IPS DF 6.9 (cell line): ENCODE data around the gene ZNF470.

Experiments used
- DNase-seq: peaks from one replicate; pipeline ENCODE4 v3.0.0-alpha.2; 2013; ENCODE audit warnings: low read depth, low spot score
- H3K27ac ChIP-seq: one replicate; pipeline ENCODE4 v1.5.1; 2013; ENCODE audit warnings: low read length, control low read depth
- H3K27me3 ChIP-seq: 2 replicates; pipeline ENCODE4 v1.6.1; 2013; ENCODE audit warnings: mild to moderate bottlenecking, low read length; ENCODE audit not compliant: control insufficient read depth, insufficient read depth
- H3K36me3 ChIP-seq: 2 replicates; pipeline ENCODE4 v1.6.1; 2013; ENCODE audit warnings: low read length; ENCODE audit not compliant: control insufficient read depth, insufficient read depth
- H3K4me1 ChIP-seq: 2 replicates; pipeline ENCODE4 v1.6.1; 2013; ENCODE audit warnings: low read length; ENCODE audit not compliant: control insufficient read depth, insufficient read depth
- H3K4me3 ChIP-seq: 2 replicates; pipeline ENCODE4 v1.5.1; 2013; ENCODE audit warnings: mild to moderate bottlenecking, low read length
- H3K9me3 ChIP-seq: 2 replicates; pipeline ENCODE4 v1.6.1; 2013; ENCODE audit warnings: low read length, inconsistent platforms; ENCODE audit not compliant: control insufficient read depth, insufficient read depth
- WGBS: extraction: QIAGEN DNeasy Blood & Tissue Kit; methylation state at CpG from one replicate; pipeline ENCODE4 v1.1.7; 2013; ENCODE audit warnings: mixed read lengths, missing lambda C conversion rate; ENCODE audit not compliant: insufficient read length, insufficient coverage; 5-methylcytosine and 5-hydroxymethylcytosine counted together

ZNF470 gene

GRCh38 chr19:56572589-56572988 is 5.3 kb downstream of the ZNF470 start:
- Histone ChIP-seq H3K4me1 (0 out of 2 replicates have a peak, but pooled peaks cover 2% of the 10 kb centered on the region), H3K9me3 (peaks cover 4% of the 10 kb centered on the region), H3K36me3 (peaks cover 19% of the 10 kb centered on the region; the same call in 1 of the 2 replicates), H3K4me3 (no peak overlapping the region), H3K27me3 (no peaks in the 10 kb centered on the region), H3K27ac (no peak overlapping the region)
- no peak for DNase-seq
- WGBS = no CpG with 5 or more reads among the region's 2 CpGs

DNA sequence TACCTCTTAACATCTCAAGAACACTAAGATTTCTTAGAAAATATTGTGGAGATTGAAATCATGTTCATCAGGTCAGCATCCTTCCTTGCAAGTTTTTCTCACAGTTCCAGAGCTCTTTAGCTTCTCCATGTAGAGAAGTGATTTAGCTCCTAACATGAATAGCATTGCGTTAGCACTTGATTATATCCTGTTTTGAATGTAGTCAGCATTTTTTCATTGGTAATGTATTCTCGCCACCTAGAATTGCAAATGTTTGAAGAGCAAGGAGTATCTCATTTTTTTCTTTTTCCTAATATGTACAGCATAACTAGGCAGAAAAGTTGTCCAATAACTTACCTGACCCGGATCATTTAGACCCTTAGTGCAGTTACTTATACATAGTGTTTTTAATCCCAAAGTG is 6.6 kb downstream of the ZNF470 start:
- no CpG with 5 or more reads among the region's 3 CpGs for WGBS
- no peak for DNase-seq
- Histone ChIP-seq H3K4me3 (no peak overlapping the region), H3K27me3 (no peaks in the 10 kb centered on the region), H3K4me1 (no peaks in the 10 kb centered on the region), H3K9me3 (peaks cover 9% of the 10 kb centered on the region), H3K27ac (no peak overlapping the region), H3K36me3 (peaks cover 19% of the 10 kb centered on the region; the same call in 1 of the 2 replicates)

GRCh38 chr19:56577719-56578602 is 10.7 kb downstream of the ZNF470 start:
- H3K27ac ChIP-seq = no peak overlapping the region
- DNase-seq = no peak
- H3K27me3 ChIP-seq = no peaks in the 10 kb centered on the region
- H3K4me3 ChIP-seq = no peak overlapping the region
- no CpG with 5 or more reads among the region's 11 CpGs for WGBS
- no peaks in the 10 kb centered on the region for H3K4me1 ChIP-seq
- peaks cover 8% of the 10 kb centered on the region; the same call in 1 of the 2 replicates for H3K36me3 ChIP-seq
- H3K9me3 ChIP-seq = peaks cover 5% of the 10 kb centered on the region

- 100% methylated on average over 1 of the region's 4 CpGs for WGBS
- H3K4me3 ChIP-seq = peak overlapping the region; percentile 66; the same call in 1 of the 2 replicates
- no peak for DNase-seq
- no peaks in the 10 kb centered on the region for H3K27me3 ChIP-seq
- H3K27ac ChIP-seq = no peak overlapping the region
- peaks cover 3% of the 10 kb centered on the region for H3K4me1 ChIP-seq
- H3K36me3 ChIP-seq = no peaks in the 10 kb centered on the region
- H3K9me3 ChIP-seq = peaks cover 4% of the 10 kb centered on the region
Measured at GRCh38 chr19:56594446-56594782, 27.1 kb downstream of the ZNF470 start.

DNA sequence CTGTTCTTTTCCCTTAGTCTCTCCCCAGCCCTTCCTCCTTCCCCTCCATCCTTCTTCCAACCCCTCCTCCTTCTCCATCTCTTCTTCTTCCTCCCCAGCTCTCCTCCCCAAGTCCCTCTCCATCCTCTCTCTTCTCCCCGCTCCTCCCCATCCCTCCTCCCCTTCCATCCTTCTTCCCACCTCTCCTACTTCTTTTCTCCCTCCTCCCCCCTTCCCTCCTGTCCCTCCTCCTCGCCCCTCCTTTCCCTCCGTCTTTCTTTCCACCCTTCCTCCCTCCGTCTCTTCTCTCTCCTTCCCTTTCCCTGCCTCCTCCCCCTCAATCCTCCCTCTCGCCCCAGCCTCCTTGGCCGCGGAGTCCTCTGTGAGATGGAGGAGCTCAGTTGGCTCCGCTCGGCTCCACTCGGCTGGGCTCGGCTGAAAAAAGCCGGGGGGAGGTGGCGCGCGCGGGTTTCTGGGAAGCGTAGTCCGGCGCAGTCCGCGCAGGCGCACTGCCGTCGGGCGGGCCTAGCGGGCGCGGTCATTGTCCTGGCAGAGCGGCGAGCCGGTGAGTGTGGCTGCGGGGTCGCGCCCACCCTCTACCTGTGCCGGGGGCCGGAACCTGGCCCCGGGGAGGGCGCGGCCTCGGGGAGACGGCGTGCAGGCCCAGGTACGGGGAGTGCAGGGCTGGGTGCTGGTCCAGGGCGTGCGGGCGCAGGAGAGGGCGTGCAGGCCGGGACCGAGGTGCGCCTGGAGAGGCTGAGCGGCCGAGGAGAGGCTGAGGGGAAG is 27.7 kb downstream of the ZNF470 start, which contains the start of gene ZNF71:
TSS of gene ZNF71 (plus strand) at position 520 of the 765 bp plus-strand sequence. CDS start 6,257 bp downstream, outside the sequence.
- 100% methylated on average over 1 of the region's 52 CpGs for WGBS
- Histone ChIP-seq H3K9me3 (peaks cover 1% of the 10 kb centered on the region; the same call in 1 of the 2 replicates), H3K27ac (no peak within 1 kb of the TSS), H3K27me3 (no peaks in the 10 kb centered on the region), H3K4me3 (peak within 1 kb of the TSS; percentile 95), H3K36me3 (no peaks in the 10 kb centered on the region), H3K4me1 (peaks cover 3% of the 10 kb centered on the region)
- DNase-seq = peak; percentile 58

DNA sequence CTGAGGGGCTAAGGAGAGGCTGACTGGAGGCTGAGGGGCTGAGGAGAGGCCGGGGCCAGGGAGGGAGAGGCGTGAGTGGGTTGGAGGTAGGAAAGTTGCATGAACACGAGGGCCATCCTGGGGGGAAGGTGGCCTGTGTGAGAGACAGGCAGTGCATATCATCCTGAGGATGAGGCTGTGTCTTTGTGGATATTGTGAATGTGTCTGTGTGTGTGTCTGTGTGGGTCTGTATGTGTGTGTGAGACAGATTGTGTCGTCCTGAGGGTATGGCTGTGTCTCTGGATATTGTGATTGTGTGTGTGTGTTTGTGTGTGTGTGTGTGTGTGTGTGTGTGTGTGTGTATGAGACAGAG is 28.3 kb downstream of the ZNF470 start:
- no peak for DNase-seq

GRCh38 chr19:56596676-56597075 is 29.4 kb downstream of the ZNF470 start:
- WGBS = no CpG with 5 or more reads among the region's 4 CpGs
- DNase-seq = no peak
- Histone ChIP-seq H3K27me3 (no peaks in the 10 kb centered on the region), H3K27ac (no peak overlapping the region), H3K4me1 (peaks cover 3% of the 10 kb centered on the region), H3K36me3 (no peaks in the 10 kb centered on the region), H3K9me3 (no peaks in the 10 kb centered on the region), H3K4me3 (no peak overlapping the region)

More for the DNA sequence above, 28.3 kb downstream of the ZNF470 start:
- no peaks in the 10 kb centered on the region for H3K27me3 ChIP-seq
- WGBS = no CpG with 5 or more reads among the region's 4 CpGs
- no peaks in the 10 kb centered on the region; the same call in 1 of the 2 replicates for H3K9me3 ChIP-seq
- H3K4me1 ChIP-seq = peaks cover 3% of the 10 kb centered on the region
- no peaks in the 10 kb centered on the region for H3K36me3 ChIP-seq
- H3K4me3 ChIP-seq = peak overlapping the region; percentile 95
- no peak overlapping the region for H3K27ac ChIP-seq

DNA sequence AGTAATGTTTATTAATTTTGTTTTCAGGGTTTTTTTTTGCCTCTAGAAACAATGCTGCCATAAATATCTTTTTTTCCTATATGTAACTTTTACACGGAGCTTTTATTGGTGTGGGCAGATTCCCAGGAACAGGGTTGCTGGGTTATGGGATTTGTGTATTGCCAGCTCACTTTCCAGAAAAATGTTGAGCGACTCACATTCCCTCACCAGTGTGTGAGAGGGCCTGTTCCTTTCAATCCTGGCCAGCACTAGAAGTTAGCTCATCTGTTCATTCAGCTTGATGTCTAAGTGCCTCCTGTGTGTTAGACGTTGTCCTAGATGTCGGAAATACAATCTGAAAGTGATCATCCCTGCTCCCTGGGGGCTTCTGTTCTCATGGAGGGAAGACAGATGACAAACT is 30.4 kb downstream of the ZNF470 start:
- Histone ChIP-seq H3K4me1 (peaks cover 3% of the 10 kb centered on the region), H3K27ac (no peak overlapping the region), H3K9me3 (no peaks in the 10 kb centered on the region), H3K36me3 (no peaks in the 10 kb centered on the region), H3K4me3 (no peak overlapping the region), H3K27me3 (no peaks in the 10 kb centered on the region)
- no peak for DNase-seq
- WGBS = no CpG with 5 or more reads among the region's 4 CpGs

DNA sequence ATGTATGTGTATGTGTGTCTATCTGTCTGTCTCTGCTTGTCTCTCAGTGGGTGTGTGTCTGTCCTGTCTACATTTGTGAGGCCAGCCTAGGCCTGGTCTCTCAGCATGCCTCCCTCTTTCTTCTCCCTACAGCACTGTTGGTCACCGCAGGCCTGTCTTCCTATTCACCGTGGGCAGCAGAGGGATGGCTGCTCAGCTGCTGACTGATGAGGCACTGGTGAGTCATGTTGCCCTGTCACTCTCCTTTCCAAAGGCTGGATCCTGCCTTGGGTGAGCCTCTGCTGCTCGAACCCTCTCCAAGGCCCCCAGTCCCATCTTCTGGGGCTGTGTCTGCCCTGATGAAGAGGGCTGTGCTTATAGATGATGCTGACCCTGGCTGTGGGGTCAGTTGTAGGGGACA is 34.1 kb downstream of the ZNF470 start:
- Histone ChIP-seq H3K4me3 (no peak overlapping the region), H3K4me1 (no peaks in the 10 kb centered on the region), H3K27me3 (no peaks in the 10 kb centered on the region), H3K9me3 (no peaks in the 10 kb centered on the region), H3K27ac (no peak overlapping the region), H3K36me3 (no peaks in the 10 kb centered on the region)
- no CpG with 5 or more reads among the region's 3 CpGs for WGBS
- no peak for DNase-seq

GRCh38 chr19:56603829-56604228 is 36.6 kb downstream of the ZNF470 start:
- H3K36me3 ChIP-seq = no peaks in the 10 kb centered on the region
- no peaks in the 10 kb centered on the region for H3K9me3 ChIP-seq

More at GRCh38 chr19:56603829-56604228, 36.6 kb downstream of the ZNF470 start:
- H3K4me1 ChIP-seq = no peaks in the 10 kb centered on the region
- no peak for DNase-seq
- 100% methylated on average over 1 of the region's 6 CpGs for WGBS
- H3K4me3 ChIP-seq = no peak overlapping the region
- no peaks in the 10 kb centered on the region for H3K27me3 ChIP-seq
- H3K27ac ChIP-seq = no peak overlapping the region
